Endothelial cell of umbilical vein (primary cell): ENCODE results near the gene HSD17B2. TPM values are rescaled to one million over a fixed set of nuclear protein-coding genes. Genes with fewer than 3 reads are reported as not detected.

Source experiments
- BruUV-seq: library from RNA; stranded (reverse); fragments of 400-500 nt; replicated peaks from 2 replicates; lab custom pipeline; 2021; lab: Mats Ljungman, UMichigan
- CTCF ChIA-PET: fragments of 300-600, 350-600 bp; sonication (Branson Sonifier 250); formaldehyde crosslinking; loops from one replicate; lab custom pipeline; 2021; ENCODE audit warnings: antibody characterized with exemption, inconsistent platforms; lab: Charles Lee
- POLR2A ChIA-PET: fragments of 300-600, 350-600 bp; sonication (Branson Sonifier 250); formaldehyde crosslinking; loops from one replicate; lab custom pipeline; 2021; ENCODE audit warnings: antibody characterized with exemption, inconsistent platforms; lab: Charles Lee
- DNase-seq: peaks from one replicate; pipeline ENCODE4 v3.0.0-alpha.2; 2011; ENCODE audit warnings: low read depth, low spot score
- FAIRE-seq: peaks from 2 replicates; lab custom pipeline; 2011; peaks lifted over from hg19 to GRCh38; lab: Jason Lieb, UNC
- H2AFZ ChIP-seq: 2 replicates; pipeline ENCODE4 v1.6.0; 2012; ENCODE audit warnings: low read depth, low read length, control low read depth, inconsistent platforms
- H3K27ac ChIP-seq: 2 replicates; pipeline ENCODE4 v1.5.1; 2011; ENCODE audit warnings: low read depth, mild to moderate bottlenecking, control low read depth, low read length, moderate library complexity; ENCODE audit not compliant: insufficient read depth
- H3K27me3 ChIP-seq, 2 experiments: 2 replicates each; pipeline versions ENCODE4 v1.6.0 to v1.6.1; 2011; ENCODE audit warnings: low read length in 2 of 2, mixed read lengths in 1 of 2; ENCODE audit not compliant: control insufficient read depth in 2 of 2, insufficient read depth in 2 of 2
- H3K36me3 ChIP-seq, 2 experiments: 2 replicates in 1 of 2; 3 replicates in 1 of 2; pipeline ENCODE4 v1.5.1; 2011; ENCODE audit warnings: low read length in 2 of 2, mild to moderate bottlenecking in 1 of 2, moderate library complexity in 1 of 2; ENCODE audit not compliant: control insufficient read depth in 2 of 2, insufficient read depth in 2 of 2; ENCODE audit errors: extremely low read depth in 1 of 2
- H3K4me1 ChIP-seq: 3 replicates; pipeline ENCODE4 v1.5.1; 2011; ENCODE audit warnings: mild to moderate bottlenecking, low read length; ENCODE audit not compliant: control insufficient read depth, insufficient read depth; ENCODE audit errors: extremely low read depth
- H3K4me2 ChIP-seq: 2 replicates; pipeline ENCODE4 v1.6.1; 2011; ENCODE audit warnings: low read length, control low read depth, mixed read lengths; ENCODE audit not compliant: insufficient read depth
- H3K4me3 ChIP-seq, 3 experiments: fragments of 200-600 bp in 1 of 3; sonication (generic), shearing (Covaris generic) in 1 of 3; replicated peaks in 1 of 3; 2 replicates each; pipeline ENCODE4 v1.5.1; 2011 to 2016; ENCODE audit warnings: control low read depth in 3 of 3, low read length in 3 of 3, mild to moderate bottlenecking in 2 of 3, inconsistent platforms in 1 of 3, low read depth in 1 of 3, moderate library complexity in 1 of 3; ENCODE audit not compliant: insufficient read depth in 1 of 3
- H3K79me2 ChIP-seq: 2 replicates; pipeline ENCODE4 v1.6.0; 2012; ENCODE audit warnings: low read length, inconsistent platforms; ENCODE audit not compliant: control insufficient read depth, insufficient read depth
- H3K9ac ChIP-seq: replicated peaks from 2 replicates; pipeline ENCODE3; 2011; ENCODE audit warnings: low read length, control low read depth; ENCODE audit not compliant: insufficient read depth; ENCODE audit errors: extremely low read depth
- H3K9me1 ChIP-seq: replicated peaks from 3 replicates; pipeline ENCODE4 v1.6.0; 2011; ENCODE audit warnings: mild to moderate bottlenecking, low read length; ENCODE audit not compliant: control insufficient read depth, insufficient read depth; ENCODE audit errors: extremely low read depth
- H3K9me3 ChIP-seq: replicated peaks from 2 replicates; pipeline ENCODE4 v1.5.1; 2012; ENCODE audit warnings: low read length, inconsistent platforms; ENCODE audit not compliant: control insufficient read depth, insufficient read depth
- H4K20me1 ChIP-seq: replicated peaks from 2 replicates; pipeline ENCODE3; 2011; ENCODE audit warnings: mild to moderate bottlenecking, low read length; ENCODE audit not compliant: control insufficient read depth, insufficient read depth; ENCODE audit errors: extremely low read depth
- EZH2 ChIP-seq: IDR thresholded peaks from 2 replicates; pipeline ENCODE4 v1.6.1; 2012; ENCODE audit warnings: borderline replicate concordance, low read depth, mild to moderate bottlenecking, moderate library complexity, low read length, inconsistent platforms; ENCODE audit not compliant: severe bottlenecking
- FOS ChIP-seq: IDR thresholded peaks from 2 replicates; pipeline ENCODE4 v1.6.1; 2011; ENCODE audit warnings: mild to moderate bottlenecking, low read length, moderate library complexity, borderline replicate concordance; ENCODE audit not compliant: insufficient read depth
- JUN ChIP-seq: IDR thresholded peaks from 2 replicates; pipeline ENCODE4 v1.6.1; 2011; ENCODE audit warnings: borderline replicate concordance, low read depth; ENCODE audit not compliant: insufficient read length, insufficient read depth
- MAX ChIP-seq: IDR thresholded peaks from 2 replicates; pipeline ENCODE4 v1.6.1; 2011; ENCODE audit not compliant: insufficient read depth, insufficient read length
- MYC ChIP-seq: IDR thresholded peaks from one replicate; pipeline ENCODE4 v1.6.1; 2011; ENCODE audit warnings: mild to moderate bottlenecking, low read depth, low read length
- POLR2A ChIP-seq: IDR thresholded peaks from 2 replicates; pipeline ENCODE4 v1.6.1; 2012; ENCODE audit warnings: low read depth, mild to moderate bottlenecking, control low read depth, low read length
- POLR2AphosphoS5 ChIP-seq: IDR thresholded peaks from 2 replicates; pipeline ENCODE4 v1.6.1; 2012; ENCODE audit warnings: low read depth, mild to moderate bottlenecking, control low read depth, low read length, moderate library complexity; ENCODE audit not compliant: insufficient read depth
- dilution Hi-C: fragments of 300-500 bp; cut with MboI; formaldehyde crosslinking; loops from one replicate; pipeline ENCODE4 v1.15.0; 2019; ENCODE audit warnings: low sequenced_read_pairs; ENCODE audit not compliant: extremely low pct_ligation_motif_present
- intact Hi-C: fragments of 100-400 bp; cut with micrococcal nuclease; formaldehyde crosslinking; loops from one replicate; pipeline ENCODE4 v1.10.0; 2022
- polyA plus RNA-seq, 4 experiments: library from polyadenylated mRNA; depleted of rRNA in 3 of 4; stranded (reverse) in 3 of 4; unstranded in 1 of 4; fragments of >200 nt; gene quantifications; 2 replicates each; pipeline versions ENCODE4 v1.2.1 to v1.2.3, GENCODE V29; 2011 to 2012; ENCODE audit warnings: missing spikeins in 1 of 4
- total RNA-seq: library from RNA; stranded (reverse); gene quantifications from 2 replicates; pipeline ENCODE4 v1.2.3, GENCODE V29; 2021

The HSD17B2 gene
- total and polyA plus RNA-seq, 2 donors (not counting 3 experiments of a cell fraction or from before 2014, with no cell fraction given): 1.2 to 4.5 TPM

DNA sequence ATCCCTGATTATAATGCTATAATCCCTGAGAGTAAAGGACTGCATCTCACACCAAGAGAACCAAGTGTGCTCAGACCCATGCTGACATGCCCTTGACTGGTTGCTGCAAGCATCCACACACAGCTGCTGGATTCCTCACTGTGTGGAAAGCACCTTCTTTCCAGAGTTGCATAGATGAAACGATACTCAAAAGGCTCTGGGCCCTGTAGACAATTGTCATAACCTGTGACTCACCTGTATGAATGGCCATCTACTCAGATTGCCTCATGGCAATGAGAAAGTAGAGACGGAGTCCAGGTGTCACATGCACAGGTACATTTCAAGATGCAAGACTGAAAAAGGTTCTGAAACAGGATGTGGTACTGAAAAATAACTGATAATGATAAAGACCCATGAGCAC, 76.9 kb downstream of the HSD17B2 start:
- no TSS peak for BruUV-seq
- FAIRE-seq: no peak
- CTCF ChIA-PET: no interaction called here

GRCh38 chr16:82113741-82114140, 78.7 kb downstream of the HSD17B2 start:
- Histone ChIP-seq H3K9me1 (no peaks in the 10 kb centered on the region), H3K4me1 (no peaks in the 10 kb centered on the region), H3K4me3 (no peak overlapping the region), H3K36me3 (no peaks in the 10 kb centered on the region), H3K9ac (no peak overlapping the region), H3K4me2 (no peak overlapping the region), H3K79me2 (no peaks in the 10 kb centered on the region), H3K27ac (no peak overlapping the region), H4K20me1 (no peaks in the 10 kb centered on the region), H2AFZ (no peak overlapping the region), H3K27me3 (no peaks in the 10 kb centered on the region), H3K9me3 (no peaks in the 10 kb centered on the region)
- FAIRE-seq (no peak), DNase-seq (no peak)
- ChIA-PET POLR2A (no interaction called here), CTCF (no interaction called here)
- dilution Hi-C loops: no loop called here
- intact Hi-C loops: no loop called here
- no peak for TF ChIP-seq POLR2A
- no peak for TF ChIP-seq POLR2AphosphoS5
- no peak for TF ChIP-seq MYC
- TF ChIP-seq MAX: no peak
- TF ChIP-seq FOS: no peak
- TF ChIP-seq EZH2: no peak
- no peak for TF ChIP-seq JUN
- no TSS peak for BruUV-seq

More for the DNA sequence above, 76.9 kb downstream of the HSD17B2 start:
- no peak overlapping the region for H3K4me3 ChIP-seq
- no peaks in the 10 kb centered on the region for H3K9me3 ChIP-seq
- no peaks in the 10 kb centered on the region for H3K36me3 ChIP-seq
- POLR2A ChIA-PET: no interaction called here
- no peak for TF ChIP-seq FOS
- no peak for TF ChIP-seq JUN
- H3K27ac ChIP-seq: no peak overlapping the region
- H3K9me1 ChIP-seq: no peaks in the 10 kb centered on the region
- no peaks in the 10 kb centered on the region for H3K79me2 ChIP-seq
- no peak overlapping the region for H3K9ac ChIP-seq
- intact Hi-C loops (no loop called here), dilution Hi-C loops (no loop called here)
- H4K20me1 ChIP-seq: no peaks in the 10 kb centered on the region
- no peaks in the 10 kb centered on the region for H3K4me1 ChIP-seq
- no peak overlapping the region for H2AFZ ChIP-seq
- no peak overlapping the region for H3K4me2 ChIP-seq
- H3K27me3 ChIP-seq: no peaks in the 10 kb centered on the region
- DNase-seq: no peak
